Prostate gland (tissue), 2 donors: ENCODE measurements around the gene CDK11A.

Experiments
- CTCF ChIP-seq, 4 experiments: fragments of 200-600 bp in 2 of 4; fragments of 450-650 bp in 2 of 4; sonication (generic) in 2 of 4; IDR thresholded peaks; 1 replicate in 3 of 4; 2 replicates in 1 of 4; pipeline ENCODE4 v1.5.1; 2016 to 2019; ENCODE audit warnings: antibody characterized with exemption in 4 of 4, mild to moderate bottlenecking in 2 of 4, moderate library complexity in 2 of 4
- POLR2AphosphoS5 ChIP-seq: sonication (generic); formaldehyde crosslinking; IDR thresholded peaks from one replicate; pipeline ENCODE4 v1.6.1; 2017; ENCODE audit warnings: antibody characterized with exemption

GRCh38 chr1:1753607-1754005, 29.4 kb upstream of the CDK11A start:
- TF ChIP-seq POLR2AphosphoS5 (no peak), CTCF (IDR thresholded peaks at IDR 0.05) (no peak)
